ENCODE measurements around the gene PPIL4.

GRCh38 chr6:149493761-149494320 lies 52.0 kb downstream of the PPIL4 start:
- no peak for TF ChIP-seq CTCF (IDR thresholded peaks at IDR 0.05; ENCODE audit: low read length)
- no peak for TF ChIP-seq EZH2phosphoT487 (IDR thresholded peaks at IDR 0.05; ENCODE audit: low read length)
- TF ChIP-seq EZH2 (optimal IDR thresholded peaks at IDR 0.05; ENCODE audit: low read depth, low read length): no peak

All from MM.1S (cell line).